GM12892 (cell line): Measurements from ENCODE around the gene ATP6V0B.

Experiments
- POLR2A ChIP-seq: IDR thresholded peaks from 2 replicates; pipeline ENCODE4 v1.6.1; 2011; ENCODE audit warnings: low read depth, low read length, control low read depth
- POLR2AphosphoS5 ChIP-seq: IDR thresholded peaks from 2 replicates; pipeline ENCODE4 v1.6.1; 2011; ENCODE audit warnings: low read depth, low read length, control low read depth

- TF ChIP-seq POLR2AphosphoS5 (no peak), POLR2A (no peak)
These were observed 44.4 kb upstream of the ATP6V0B start for GRCh38 chr1:43930168-43930948.
